Stimulated activated CD4-positive, alpha-beta T cell treated with anti-CD3 and anti-CD28 coated beads, Interleukin-15, amount 100 ng/mL, for 48 hours (primary cell): Measurements from ENCODE around the gene NTRK3.

Experiments used
- DNase-seq, 2 donors: peaks; one replicate each; pipeline ENCODE4 v3.0.0-alpha.2; 2020; ENCODE audit warnings: low read depth in 2 of 2

NTRK3 gene

DNA sequence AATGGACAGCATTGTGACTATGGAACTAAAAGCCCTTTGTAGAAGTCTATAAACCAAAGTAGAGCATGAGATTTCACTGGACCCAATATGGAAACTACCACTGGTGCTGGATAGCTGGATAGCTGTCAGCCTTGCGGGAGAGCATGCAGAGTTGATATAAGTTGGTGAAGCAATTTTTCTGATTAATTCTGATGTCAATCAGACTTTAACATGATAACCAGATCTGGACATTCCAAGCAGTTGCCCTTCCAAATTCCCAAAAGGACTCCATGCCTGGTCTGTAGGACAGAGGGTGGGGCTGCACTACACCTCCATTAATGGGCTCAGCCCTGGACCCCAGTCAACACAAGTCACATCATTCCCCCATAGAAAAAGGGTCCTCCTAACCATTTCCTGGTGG lies 437.8 kb downstream of the NTRK3 start:
- no peak for DNase-seq

DNA sequence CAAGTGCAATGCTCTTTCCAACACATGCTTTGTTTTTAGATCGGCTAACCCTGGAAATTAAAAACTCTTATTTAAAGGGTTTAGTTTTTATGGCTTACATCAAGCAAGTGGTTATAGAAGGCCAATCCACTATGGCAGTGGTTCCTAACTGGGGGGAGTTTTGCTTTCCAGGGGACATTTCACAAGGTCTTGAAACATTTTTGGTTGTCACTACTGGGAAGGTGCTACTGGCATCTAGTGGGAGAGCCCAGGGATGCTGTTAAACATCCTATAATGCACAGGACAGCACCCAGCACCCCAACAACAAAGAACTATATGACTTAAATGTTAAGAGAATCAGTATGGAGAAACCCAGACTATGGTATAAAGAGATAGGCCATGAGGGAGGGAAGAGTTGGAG lies 439.0 kb downstream of the NTRK3 start:
- no peak for DNase-seq

DNA sequence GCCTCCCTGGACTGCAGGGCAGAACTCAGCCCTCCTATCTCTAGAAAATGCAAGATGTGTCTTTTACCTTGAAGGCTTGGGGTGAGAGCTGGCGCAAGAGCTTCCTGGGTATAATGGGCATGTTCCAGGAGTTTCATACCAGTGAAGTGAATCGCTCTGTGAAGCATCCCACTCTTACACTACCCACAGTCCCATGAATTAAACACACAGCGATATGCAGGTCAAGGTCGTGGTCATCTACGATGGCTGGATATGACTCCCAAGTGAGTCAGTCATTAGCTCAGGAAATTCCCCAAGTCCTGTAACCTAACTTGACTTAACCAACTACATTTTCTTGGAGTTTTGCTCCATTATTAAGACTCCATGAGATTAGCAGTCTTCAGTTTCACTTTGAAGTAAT lies 439.7 kb downstream of the NTRK3 start:
- no peak for DNase-seq

DNA sequence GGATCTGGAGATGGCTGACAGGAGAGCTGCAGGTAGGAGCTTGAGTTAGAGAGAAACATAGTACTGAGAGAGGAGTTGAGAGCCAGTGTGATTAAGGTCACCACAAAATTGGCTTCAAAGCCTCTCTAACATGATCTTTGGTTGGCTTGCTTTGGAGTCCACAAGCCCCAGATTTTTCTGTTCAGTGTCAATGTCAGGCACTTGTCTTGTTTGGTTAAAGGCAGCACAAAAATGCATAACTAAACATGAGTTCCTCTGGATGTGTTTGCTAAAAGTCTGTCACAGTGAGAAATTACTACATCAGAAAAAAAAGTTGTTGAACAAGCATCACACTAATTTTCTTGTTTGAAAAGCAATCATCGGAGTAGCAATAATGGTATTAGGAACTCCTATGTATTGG lies 440.5 kb downstream of the NTRK3 start:
- DNase-seq, result no peak
